ENCODE results near the gene CDC42BPB.

- TF ChIP-seq CTCF (IDR thresholded peaks at IDR 0.05): no peak
- TF ChIP-seq POLR2A (IDR thresholded peaks at IDR 0.05): no peak
- no peak for TF ChIP-seq POLR2AphosphoS5 (IDR thresholded peaks at IDR 0.05)
These were observed 127.1 kb downstream of the CDC42BPB start for GRCh38 chr14:102930138-102930752.

All from upper lobe of left lung (tissue), 4 donors.